Liver (tissue), 9 donors: Measurements from ENCODE around the gene AK3. TPM values are rescaled to one million over a fixed set of nuclear protein-coding genes. Genes with fewer than 3 reads are reported as not detected.

ENCODE experiments used
- DNase-seq: peaks from one replicate; pipeline ENCODE4 v3.0.0-alpha.2; 2017; ENCODE audit warnings: low spot score
- H3K27ac ChIP-seq, 2 donors: one replicate each; pipeline ENCODE4 v1.7.0; 2013; ENCODE audit warnings: inconsistent platforms in 2 of 2, low read length in 2 of 2, control low read depth in 1 of 2, low read depth in 1 of 2, mild to moderate bottlenecking in 1 of 2
- H3K27me3 ChIP-seq, 4 donors: one replicate each; pipeline versions ENCODE4 v1.6.1 to v1.7.0; 2013; ENCODE audit warnings: low read length in 3 of 4, inconsistent platforms in 1 of 4, mild to moderate bottlenecking in 1 of 4, moderate library complexity in 1 of 4; ENCODE audit not compliant: control insufficient read depth in 4 of 4, insufficient read depth in 4 of 4
- H3K36me3 ChIP-seq, 4 donors: one replicate each; pipeline versions ENCODE4 v1.6.1 to v1.7.0; 2013; ENCODE audit warnings: low read length in 3 of 4, mild to moderate bottlenecking in 3 of 4, low read depth in 1 of 4, moderate library complexity in 1 of 4; ENCODE audit not compliant: control insufficient read depth in 4 of 4, insufficient read depth in 3 of 4
- H3K4me1 ChIP-seq, 4 donors: one replicate each; pipeline versions ENCODE4 v1.6.1 to v1.7.0; 2013; ENCODE audit warnings: low read length in 3 of 4, mild to moderate bottlenecking in 3 of 4, moderate library complexity in 1 of 4; ENCODE audit not compliant: control insufficient read depth in 4 of 4, insufficient read depth in 4 of 4
- H3K4me3 ChIP-seq, 3 donors: one replicate each; pipeline versions ENCODE4 v1.6.1 to v1.7.0; 2013; ENCODE audit warnings: low read length in 3 of 3, control low read depth in 1 of 3, low read depth in 1 of 3, mild to moderate bottlenecking in 1 of 3
- H3K9ac ChIP-seq, 2 donors: one replicate each; pipeline ENCODE4 v1.7.0; 2013; ENCODE audit warnings: low read length in 2 of 2, mild to moderate bottlenecking in 2 of 2, moderate library complexity in 2 of 2, control low read depth in 1 of 2, low read depth in 1 of 2
- H3K9me3 ChIP-seq, 4 donors: one replicate each; pipeline versions ENCODE4 v1.6.1 to v1.7.0; 2013; ENCODE audit warnings: low read length in 3 of 4; ENCODE audit not compliant: control insufficient read depth in 4 of 4
- EGR1 ChIP-seq, 2 donors: IDR thresholded peaks; 2 replicates each; pipeline ENCODE4 v1.6.1; 2016 to 2018; ENCODE audit warnings: antibody characterized with exemption in 2 of 2, low read depth in 2 of 2
- FOXA1 ChIP-seq: IDR thresholded peaks from 2 replicates; pipeline ENCODE4 v1.6.1; 2016; ENCODE audit warnings: antibody characterized with exemption
- FOXA2 ChIP-seq: IDR thresholded peaks from 2 replicates; pipeline ENCODE4 v1.6.1; 2016; ENCODE audit warnings: antibody characterized with exemption
- GABPA ChIP-seq, 2 donors: IDR thresholded peaks in 1 of 2; conservative IDR thresholded peaks in 1 of 2; 2 replicates each; pipeline ENCODE4 v1.6.1; 2016; ENCODE audit warnings: antibody characterized with exemption in 2 of 2, mild to moderate bottlenecking in 1 of 2, moderate library complexity in 1 of 2
- HNF4A ChIP-seq, 2 donors: conservative IDR thresholded peaks; 2 replicates each; pipeline ENCODE4 v1.6.1; 2016; ENCODE audit warnings: antibody characterized with exemption in 2 of 2, mild to moderate bottlenecking in 2 of 2
- HNF4G ChIP-seq: IDR thresholded peaks from 2 replicates; pipeline ENCODE4 v1.6.1; 2016; ENCODE audit warnings: antibody characterized with exemption
- JUND ChIP-seq, 2 donors: IDR thresholded peaks; 2 replicates each; pipeline ENCODE4 v1.6.1; 2016; ENCODE audit warnings: antibody characterized with exemption in 2 of 2
- NR2F2 ChIP-seq: IDR thresholded peaks from 2 replicates; pipeline ENCODE4 v1.6.1; 2016; ENCODE audit warnings: antibody characterized with exemption
- RAD21 ChIP-seq, 2 donors: IDR thresholded peaks; 2 replicates each; pipeline ENCODE4 v1.6.1; 2016; ENCODE audit warnings: antibody characterized with exemption in 2 of 2, mild to moderate bottlenecking in 2 of 2
- RXRA ChIP-seq, 2 donors: IDR thresholded peaks; 2 replicates each; pipeline ENCODE4 v1.6.1; 2017 to 2018; ENCODE audit warnings: antibody characterized with exemption in 2 of 2, mild to moderate bottlenecking in 1 of 2
- SP1 ChIP-seq: IDR thresholded peaks from 2 replicates; pipeline ENCODE4 v1.6.1; 2018; ENCODE audit warnings: antibody characterized with exemption, mild to moderate bottlenecking
- TAF1 ChIP-seq: conservative IDR thresholded peaks from 2 replicates; pipeline ENCODE4 v1.6.1; 2016; ENCODE audit warnings: antibody characterized with exemption, mild to moderate bottlenecking
- YY1 ChIP-seq: IDR thresholded peaks from 2 replicates; pipeline ENCODE4 v1.6.1; 2016; ENCODE audit warnings: antibody characterized with exemption, mild to moderate bottlenecking
- WGBS: extraction: QIAGEN DNeasy Blood & Tissue Kit; methylation state at CpG from one replicate; pipeline ENCODE4 v1.1.7; 2013; 5-methylcytosine and 5-hydroxymethylcytosine counted together
- polyA plus RNA-seq, 2 donors: library from polyadenylated mRNA; stranded (reverse) in 1 of 2; unstranded in 1 of 2; fragments of 200-250 nt in 1 of 2; fragments of >200 nt in 1 of 2; fragmentation: Nextera tagmentation in 1 of 2; extraction: Ambion mirVana in 1 of 2; gene quantifications; one replicate each; pipeline versions ENCODE4 v1.2.1 to v1.2.3, GENCODE V29; 2013 to 2015
- total RNA-seq, 2 donors: library from RNA; depleted of rRNA; stranded (reverse); fragments of >200 nt; gene quantifications; one replicate each; pipeline ENCODE4 v1.2.3, GENCODE V29; 2014
- TF ChIP-seq, protein P1 (sequence below): IDR thresholded peaks from 2 replicates; pipeline ENCODE4 v1.6.1; 2016; ENCODE audit warnings: antibody characterized with exemption
- TF ChIP-seq, protein P2 (sequence below): fragments of 150-350 bp; IDR thresholded peaks from 2 replicates; pipeline ENCODE4 v1.5.1; 2017; ENCODE audit warnings: improper control_type of control experiment, low read depth, low read length; ENCODE audit not compliant: missing input control
- TF ChIP-seq, protein P3 (sequence below): IDR thresholded peaks from 2 replicates; pipeline ENCODE4 v1.6.1; 2016; ENCODE audit warnings: antibody characterized with exemption
- TF ChIP-seq, protein P4 (sequence below): IDR thresholded peaks from 2 replicates; pipeline ENCODE4 v1.6.1; 2016; ENCODE audit warnings: antibody characterized with exemption, mild to moderate bottlenecking
- TF ChIP-seq, protein P5 (sequence below): IDR thresholded peaks from 2 replicates; pipeline ENCODE4 v1.6.1; 2016; ENCODE audit warnings: antibody characterized with exemption
- donor health status: healthy.
- donor health status: healthy.
- donor health status: healthy.
- donor health status: healthy.
- donor health status: healthy.

The AK3 gene
- total and polyA plus RNA-seq, 4 donors, result 70.6 to 181 (median 101) TPM

DNA sequence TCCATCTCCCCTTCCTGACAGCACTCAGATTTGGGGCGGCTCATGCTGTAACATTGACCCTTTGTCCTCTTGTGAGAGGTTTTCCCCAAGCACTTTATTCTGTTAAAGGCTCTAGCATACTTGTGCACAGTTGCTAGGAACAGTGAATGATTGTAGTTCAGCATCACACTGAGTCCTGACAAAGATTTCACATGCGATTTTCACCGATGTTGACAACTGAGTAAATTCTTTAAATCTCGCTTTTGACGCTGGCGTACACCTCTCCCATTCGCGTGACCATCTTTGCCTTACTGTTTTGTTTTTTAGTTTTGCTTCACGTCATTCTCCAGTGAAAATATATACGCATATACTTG is 60.9 kb downstream of the AK3 start:
- Histone ChIP-seq H3K36me3 (peaks cover 0 to 7% (median 4%) of the 10 kb centered on the region in 4 donors), H3K4me3 (peak overlapping the region; percentile 85 to 98 (median 87)), H3K9me3 (no peaks in the 10 kb centered on the region), H3K9ac (peak overlapping the region; percentile 83 to 95), H3K27ac (peak overlapping the region; percentile 98 to 99), H3K27me3 (no peaks in the 10 kb centered on the region), H3K4me1 (peaks cover 4 to 22% (median 7%) of the 10 kb centered on the region in 4 donors)
- 2% methylated on average over 10 of the region's 10 CpGs for WGBS
- DNase-seq, result no peak
- no peak for TF ChIP-seq NR2F2
- peak; percentile 24 to 35 for TF ChIP-seq HNF4A (conservative IDR thresholded peaks at IDR 0.05)

DNA sequence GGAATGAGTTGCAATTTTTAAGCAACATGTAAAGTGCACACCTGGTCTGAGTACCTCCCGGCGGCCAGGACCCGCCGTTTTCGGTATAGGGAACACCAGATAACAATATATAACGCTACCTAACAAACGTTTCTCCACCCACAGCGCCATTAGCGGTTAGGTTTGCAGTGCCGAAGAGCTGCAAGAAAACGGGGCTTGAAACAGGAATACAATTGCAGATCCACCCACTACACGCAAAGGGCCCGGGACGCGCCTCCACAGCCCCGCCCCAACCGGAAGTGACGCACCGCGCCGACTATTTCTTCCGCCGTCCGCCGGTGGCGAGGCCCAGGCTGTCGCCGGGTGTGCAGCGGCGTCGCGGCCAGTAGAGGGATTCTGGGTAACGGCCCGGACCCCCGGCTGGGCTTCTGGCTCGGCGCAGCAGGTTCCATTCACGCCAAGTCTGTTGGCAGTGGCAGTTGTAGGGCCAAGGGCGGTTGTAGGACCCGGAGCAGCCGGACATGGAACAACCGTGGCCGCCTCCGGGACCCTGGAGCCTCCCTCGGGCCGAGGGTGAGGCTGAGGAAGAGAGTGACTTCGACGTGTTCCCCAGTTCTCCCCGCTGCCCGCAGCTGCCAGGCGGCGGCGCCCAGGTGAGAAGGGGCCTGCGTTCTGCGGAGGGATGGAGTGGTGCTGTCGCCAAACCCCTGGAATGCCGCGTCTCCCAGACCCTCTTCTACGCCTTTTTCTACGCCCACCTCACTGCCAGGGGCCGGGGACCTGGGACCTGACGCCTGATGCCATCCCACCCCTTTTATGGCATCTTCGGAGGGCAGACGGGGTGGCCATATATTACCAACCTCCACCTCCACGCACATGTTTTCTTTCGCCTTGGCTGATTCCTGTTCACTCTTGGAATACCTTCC is 61.5 kb downstream of the AK3 start, which contains the start of gene CDC37L1:
CDC37L1 (plus strand) TSS at position 302 of the 905 bp plus-strand sequence; CDS start at position 501, 199 bp downstream.
- peak; percentile 100 for DNase-seq
- WGBS, result under 1% methylated on average over 66 of the region's 66 CpGs
- TF ChIP-seq HNF4G, result no peak
- peak in 1 of 2 donors; percentile 14 for TF ChIP-seq RXRA (IDR thresholded peaks at IDR 0.05)
- TF ChIP-seq, protein P1, sequence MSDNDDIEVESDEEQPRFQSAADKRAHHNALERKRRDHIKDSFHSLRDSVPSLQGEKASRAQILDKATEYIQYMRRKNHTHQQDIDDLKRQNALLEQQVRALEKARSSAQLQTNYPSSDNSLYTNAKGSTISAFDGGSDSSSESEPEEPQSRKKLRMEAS, result peak; percentile 53
- peak; percentile 97 for TF ChIP-seq TAF1
- TF ChIP-seq HNF4A (conservative IDR thresholded peaks at IDR 0.05), result no peak
- no peak for TF ChIP-seq FOXA1
- TF ChIP-seq, protein P2, sequence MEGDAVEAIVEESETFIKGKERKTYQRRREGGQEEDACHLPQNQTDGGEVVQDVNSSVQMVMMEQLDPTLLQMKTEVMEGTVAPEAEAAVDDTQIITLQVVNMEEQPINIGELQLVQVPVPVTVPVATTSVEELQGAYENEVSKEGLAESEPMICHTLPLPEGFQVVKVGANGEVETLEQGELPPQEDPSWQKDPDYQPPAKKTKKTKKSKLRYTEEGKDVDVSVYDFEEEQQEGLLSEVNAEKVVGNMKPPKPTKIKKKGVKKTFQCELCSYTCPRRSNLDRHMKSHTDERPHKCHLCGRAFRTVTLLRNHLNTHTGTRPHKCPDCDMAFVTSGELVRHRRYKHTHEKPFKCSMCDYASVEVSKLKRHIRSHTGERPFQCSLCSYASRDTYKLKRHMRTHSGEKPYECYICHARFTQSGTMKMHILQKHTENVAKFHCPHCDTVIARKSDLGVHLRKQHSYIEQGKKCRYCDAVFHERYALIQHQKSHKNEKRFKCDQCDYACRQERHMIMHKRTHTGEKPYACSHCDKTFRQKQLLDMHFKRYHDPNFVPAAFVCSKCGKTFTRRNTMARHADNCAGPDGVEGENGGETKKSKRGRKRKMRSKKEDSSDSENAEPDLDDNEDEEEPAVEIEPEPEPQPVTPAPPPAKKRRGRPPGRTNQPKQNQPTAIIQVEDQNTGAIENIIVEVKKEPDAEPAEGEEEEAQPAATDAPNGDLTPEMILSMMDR, result peak; percentile 68
- TF ChIP-seq EGR1 (IDR thresholded peaks at IDR 0.05; ENCODE audit: low read depth in 2 of 2), result peak; percentile 31 to 48
- no peak for TF ChIP-seq NR2F2
- peak; percentile 79 for TF ChIP-seq SP1
- TF ChIP-seq GABPA (IDR thresholded peaks at IDR 0.05 in 1 of 2, conservative IDR thresholded peaks at IDR 0.05 in 1 of 2), result peak; percentile 92 to 96
- TF ChIP-seq, protein P3, sequence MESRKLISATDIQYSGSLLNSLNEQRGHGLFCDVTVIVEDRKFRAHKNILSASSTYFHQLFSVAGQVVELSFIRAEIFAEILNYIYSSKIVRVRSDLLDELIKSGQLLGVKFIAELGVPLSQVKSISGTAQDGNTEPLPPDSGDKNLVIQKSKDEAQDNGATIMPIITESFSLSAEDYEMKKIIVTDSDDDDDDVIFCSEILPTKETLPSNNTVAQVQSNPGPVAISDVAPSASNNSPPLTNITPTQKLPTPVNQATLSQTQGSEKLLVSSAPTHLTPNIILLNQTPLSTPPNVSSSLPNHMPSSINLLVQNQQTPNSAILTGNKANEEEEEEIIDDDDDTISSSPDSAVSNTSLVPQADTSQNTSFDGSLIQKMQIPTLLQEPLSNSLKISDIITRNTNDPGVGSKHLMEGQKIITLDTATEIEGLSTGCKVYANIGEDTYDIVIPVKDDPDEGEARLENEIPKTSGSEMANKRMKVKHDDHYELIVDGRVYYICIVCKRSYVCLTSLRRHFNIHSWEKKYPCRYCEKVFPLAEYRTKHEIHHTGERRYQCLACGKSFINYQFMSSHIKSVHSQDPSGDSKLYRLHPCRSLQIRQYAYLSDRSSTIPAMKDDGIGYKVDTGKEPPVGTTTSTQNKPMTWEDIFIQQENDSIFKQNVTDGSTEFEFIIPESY, result peak; percentile 36
- TF ChIP-seq YY1, result peak; percentile 91
- TF ChIP-seq RAD21 (IDR thresholded peaks at IDR 0.05), result peak; percentile 42 to 69
- peak in 1 of 2 donors; percentile 39 for TF ChIP-seq JUND (IDR thresholded peaks at IDR 0.05)
- TF ChIP-seq, protein P4, sequence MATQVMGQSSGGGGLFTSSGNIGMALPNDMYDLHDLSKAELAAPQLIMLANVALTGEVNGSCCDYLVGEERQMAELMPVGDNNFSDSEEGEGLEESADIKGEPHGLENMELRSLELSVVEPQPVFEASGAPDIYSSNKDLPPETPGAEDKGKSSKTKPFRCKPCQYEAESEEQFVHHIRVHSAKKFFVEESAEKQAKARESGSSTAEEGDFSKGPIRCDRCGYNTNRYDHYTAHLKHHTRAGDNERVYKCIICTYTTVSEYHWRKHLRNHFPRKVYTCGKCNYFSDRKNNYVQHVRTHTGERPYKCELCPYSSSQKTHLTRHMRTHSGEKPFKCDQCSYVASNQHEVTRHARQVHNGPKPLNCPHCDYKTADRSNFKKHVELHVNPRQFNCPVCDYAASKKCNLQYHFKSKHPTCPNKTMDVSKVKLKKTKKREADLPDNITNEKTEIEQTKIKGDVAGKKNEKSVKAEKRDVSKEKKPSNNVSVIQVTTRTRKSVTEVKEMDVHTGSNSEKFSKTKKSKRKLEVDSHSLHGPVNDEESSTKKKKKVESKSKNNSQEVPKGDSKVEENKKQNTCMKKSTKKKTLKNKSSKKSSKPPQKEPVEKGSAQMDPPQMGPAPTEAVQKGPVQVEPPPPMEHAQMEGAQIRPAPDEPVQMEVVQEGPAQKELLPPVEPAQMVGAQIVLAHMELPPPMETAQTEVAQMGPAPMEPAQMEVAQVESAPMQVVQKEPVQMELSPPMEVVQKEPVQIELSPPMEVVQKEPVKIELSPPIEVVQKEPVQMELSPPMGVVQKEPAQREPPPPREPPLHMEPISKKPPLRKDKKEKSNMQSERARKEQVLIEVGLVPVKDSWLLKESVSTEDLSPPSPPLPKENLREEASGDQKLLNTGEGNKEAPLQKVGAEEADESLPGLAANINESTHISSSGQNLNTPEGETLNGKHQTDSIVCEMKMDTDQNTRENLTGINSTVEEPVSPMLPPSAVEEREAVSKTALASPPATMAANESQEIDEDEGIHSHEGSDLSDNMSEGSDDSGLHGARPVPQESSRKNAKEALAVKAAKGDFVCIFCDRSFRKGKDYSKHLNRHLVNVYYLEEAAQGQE, result peak; percentile 96
- TF ChIP-seq, protein P5, sequence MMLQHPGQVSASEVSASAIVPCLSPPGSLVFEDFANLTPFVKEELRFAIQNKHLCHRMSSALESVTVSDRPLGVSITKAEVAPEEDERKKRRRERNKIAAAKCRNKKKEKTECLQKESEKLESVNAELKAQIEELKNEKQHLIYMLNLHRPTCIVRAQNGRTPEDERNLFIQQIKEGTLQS, result no peak
- TF ChIP-seq FOXA2, result no peak
- Histone ChIP-seq H3K27me3 (no peaks in the 10 kb centered on the region), H3K9me3 (no peaks in the 10 kb centered on the region), H3K27ac (peak within 1 kb of the TSS; percentile 98 to 99), H3K9ac (peak within 1 kb of the TSS; percentile 99 to 100), H3K36me3 (peaks cover 0 to 1% (median 0%) of the 10 kb centered on the region in 4 donors), H3K4me1 (peaks cover 4 to 22% (median 7%) of the 10 kb centered on the region in 4 donors), H3K4me3 (peak within 1 kb of the TSS; percentile 85 to 98 (median 87))
